HG02938 (cell line): ENCODE data around the gene PPP6R3.
"Not testable (repeated sequence)": the region's sequence is repeated elsewhere in the genome, so short reads cannot be mapped to it uniquely, and the experiment has no call there.

Experiments used
- ATAC-seq: cut with Tn5 transposase; IDR thresholded peaks from one replicate; pipeline ENCODE4 v1.9.1; 2021; ENCODE audit warnings: mild to moderate bottlenecking, moderate library complexity; ENCODE audit not compliant: unreplicated experiment

PPP6R3 gene

GRCh38 chr11:68591719-68592118, 131.2 kb downstream of the PPP6R3 start:
- ATAC-seq, result no peak

- ATAC-seq, result no peak
Measured at GRCh38 chr11:68593441-68593840, 132.9 kb downstream of the PPP6R3 start.

DNA sequence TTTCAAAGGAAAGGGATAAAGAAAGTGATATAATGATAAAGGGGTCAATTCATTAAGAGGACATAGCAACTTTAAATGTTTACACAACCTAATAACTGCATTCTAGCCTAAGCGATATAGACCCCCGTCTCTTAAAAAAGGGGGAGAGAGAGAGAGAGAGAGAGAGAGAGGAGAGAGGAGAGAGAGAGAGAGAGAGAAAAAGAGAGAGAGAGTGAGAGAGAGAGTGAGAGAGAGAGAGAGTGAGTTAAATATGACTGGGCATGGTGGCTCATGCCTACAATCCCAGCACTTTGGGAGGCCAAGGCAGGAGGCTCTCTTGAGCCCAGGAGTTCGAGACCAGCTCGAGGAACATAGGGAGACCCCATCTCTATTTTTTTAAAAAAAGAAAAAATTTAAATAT, 133.6 kb downstream of the PPP6R3 start:
- ATAC-seq, result no peak

GRCh38 chr11:68596231-68596630, 135.7 kb downstream of the PPP6R3 start:
- no peak for ATAC-seq

GRCh38 chr11:68598816-68599653, 138.5 kb downstream of the PPP6R3 start:
- ATAC-seq, result no peak

- ATAC-seq, result no peak
Measured at GRCh38 chr11:68601147-68601546, 140.6 kb downstream of the PPP6R3 start.

DNA sequence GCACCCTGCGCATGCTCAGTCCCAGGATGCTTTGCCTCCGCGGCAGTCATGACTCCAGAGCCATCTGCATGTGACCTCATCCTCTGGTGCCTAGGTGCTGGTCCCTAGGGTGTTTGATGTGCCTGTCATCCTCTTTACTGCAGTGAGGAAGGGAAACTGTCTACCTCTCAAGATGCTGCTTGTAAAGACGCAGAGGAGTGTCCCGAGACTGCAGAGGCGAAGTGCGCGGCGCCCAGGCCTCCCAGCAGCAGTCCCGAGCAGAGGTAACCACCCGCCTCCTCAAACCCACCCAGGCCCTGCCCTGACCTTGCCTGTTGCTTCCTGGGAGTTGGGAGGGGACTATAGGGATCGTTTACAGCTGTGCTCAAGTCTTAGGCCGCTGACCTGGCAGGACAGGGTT, 149.2 kb downstream of the PPP6R3 start:
- ATAC-seq, result no peak

DNA sequence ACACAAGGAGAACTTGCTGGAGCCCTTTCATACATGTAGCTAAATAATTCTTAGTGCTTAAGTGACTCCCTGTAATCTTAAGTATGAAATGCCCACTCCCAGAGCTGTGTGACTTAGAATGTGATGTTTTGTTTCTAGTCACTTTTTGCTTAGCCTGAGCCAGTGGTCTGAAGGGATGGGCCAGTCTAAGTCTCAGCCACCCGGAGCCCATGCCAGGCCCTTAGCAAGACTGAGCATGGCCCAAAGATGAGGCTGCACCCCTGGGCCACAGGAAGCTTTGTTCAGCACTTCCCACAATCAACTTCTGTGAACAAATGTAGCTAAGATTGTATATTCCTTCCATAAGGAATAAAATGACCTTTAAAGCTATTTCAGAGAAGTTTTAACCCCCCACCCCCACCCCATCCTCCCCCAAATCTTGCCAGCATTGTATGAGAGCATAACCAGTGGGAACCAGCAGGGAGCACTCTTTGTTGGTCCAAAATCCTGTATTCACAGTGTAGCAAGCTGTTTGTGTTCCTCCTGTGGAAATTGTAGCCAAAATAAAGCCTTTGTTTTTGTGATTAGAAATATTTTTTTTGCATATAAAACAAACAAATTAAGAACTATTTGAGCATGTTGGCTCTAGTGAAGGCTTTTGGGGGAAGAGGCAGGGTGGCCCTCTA, 150.0 kb downstream of the PPP6R3 start:
- ATAC-seq, result no peak

- ATAC-seq, result no peak
Measured at GRCh38 chr11:68615657-68616056, 155.1 kb downstream of the PPP6R3 start.

DNA sequence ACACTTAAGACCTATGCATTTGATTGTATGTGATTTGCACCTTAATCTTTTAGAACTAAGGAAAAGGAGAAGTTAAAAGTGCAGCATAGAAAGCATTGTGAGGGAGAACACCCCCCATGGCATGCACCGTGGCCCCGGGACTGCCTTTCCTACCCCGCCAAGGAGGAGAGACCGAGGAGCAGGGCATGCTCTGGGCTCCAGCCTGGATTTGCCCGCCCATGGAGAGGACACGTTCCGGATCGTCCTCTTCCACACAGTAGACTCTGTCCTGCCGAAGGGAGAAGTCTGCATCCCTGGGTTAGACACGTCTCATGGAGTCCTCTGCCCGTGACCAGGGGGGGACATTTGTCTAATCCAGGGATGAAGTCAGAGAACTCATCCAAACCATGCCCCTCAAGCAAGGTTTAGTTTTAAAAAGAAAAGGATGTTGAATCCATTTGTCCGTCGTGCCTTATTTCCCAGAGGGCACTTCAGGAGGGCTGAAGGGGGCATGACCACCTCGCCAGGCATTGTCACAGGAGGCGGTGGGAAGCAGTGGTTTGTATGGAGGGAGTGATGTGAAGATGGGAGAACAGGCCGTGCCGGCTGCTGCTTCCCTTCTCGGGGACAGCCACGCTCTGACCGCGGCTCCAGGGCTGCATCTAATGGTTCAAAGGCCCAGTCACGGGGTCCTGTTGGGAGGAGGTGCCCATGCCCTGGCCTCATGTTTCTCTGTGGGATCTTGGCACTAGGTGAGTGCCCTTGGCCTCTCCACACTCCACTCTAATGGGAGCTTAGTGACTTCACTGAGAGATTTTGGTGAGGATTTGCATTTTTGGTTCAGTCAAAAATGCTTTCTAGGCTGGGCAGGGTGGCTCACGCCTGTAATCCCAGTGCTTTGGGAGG, 157.6 kb downstream of the PPP6R3 start:
- ATAC-seq, result no peak

DNA sequence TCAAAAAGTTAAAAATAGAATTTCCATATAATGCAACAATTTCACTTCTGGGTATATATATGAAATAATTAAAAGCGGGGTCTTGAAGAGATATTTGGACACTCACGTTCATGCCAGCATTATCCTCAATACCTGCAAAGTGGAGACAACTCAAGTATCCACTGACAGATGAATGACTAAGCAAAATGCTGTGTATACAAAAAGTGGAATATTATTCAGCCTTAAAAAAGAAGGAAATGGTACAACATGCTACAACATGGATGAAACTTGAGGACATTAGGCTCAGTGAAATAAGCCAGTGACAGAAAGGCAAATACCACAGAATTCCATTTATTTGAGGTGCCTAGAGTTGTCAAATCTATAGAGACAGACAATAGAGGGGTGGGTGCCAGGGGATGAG, 161.3 kb downstream of the PPP6R3 start:
- no peak for ATAC-seq

- not testable (repeated sequence) for ATAC-seq
Measured at GRCh38 chr11:68623706-68624105, 163.2 kb downstream of the PPP6R3 start.

- ATAC-seq, result not testable (repeated sequence)
Measured at GRCh38 chr11:68625069-68625468, 164.5 kb downstream of the PPP6R3 start.

GRCh38 chr11:68626236-68626635, 165.7 kb downstream of the PPP6R3 start:
- ATAC-seq, result not testable (repeated sequence)

- ATAC-seq, result not testable (repeated sequence)
Measured at GRCh38 chr11:68628837-68629236, 168.3 kb downstream of the PPP6R3 start.

- not testable (repeated sequence) for ATAC-seq
Measured at GRCh38 chr11:68632375-68632774, 171.8 kb downstream of the PPP6R3 start.

DNA sequence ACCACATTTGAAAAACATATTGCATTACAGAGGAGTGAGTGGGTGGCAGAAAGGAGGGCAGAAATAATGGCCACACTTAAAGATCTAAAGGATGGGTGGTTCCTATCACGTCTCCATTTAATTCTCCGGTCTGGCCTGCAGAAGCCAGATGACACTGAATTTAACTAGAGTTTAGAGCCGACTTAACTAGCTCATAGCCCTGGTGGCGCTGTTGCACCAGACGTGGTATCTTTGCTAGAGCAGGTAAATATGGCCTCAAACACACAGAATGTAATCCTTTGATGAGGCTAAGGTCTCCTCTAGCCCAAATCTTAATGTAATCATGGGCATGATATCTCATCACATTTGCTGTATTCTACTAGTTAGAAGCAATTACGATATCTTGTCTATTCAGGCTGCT, 172.2 kb downstream of the PPP6R3 start:
- no peak for ATAC-seq

DNA sequence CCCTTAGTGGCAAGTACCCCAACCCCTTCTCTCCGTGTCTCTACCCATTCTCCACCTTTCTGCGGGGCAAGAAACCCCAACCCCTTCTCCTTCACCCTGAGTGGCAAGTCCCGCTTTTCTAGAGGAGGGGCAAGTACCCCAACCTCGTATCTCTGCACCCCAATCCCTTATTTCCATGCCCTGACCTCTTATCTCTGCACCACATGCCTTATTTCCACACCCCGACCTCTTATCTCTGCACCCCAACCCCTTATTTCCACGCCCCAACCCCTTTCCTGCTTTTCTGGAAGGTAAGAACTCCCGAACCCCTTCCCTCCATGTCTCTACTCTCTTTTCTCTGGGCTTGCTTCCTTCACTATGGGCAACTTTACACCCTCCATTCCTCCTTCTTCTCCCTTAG, 174.1 kb downstream of the PPP6R3 start:
- not testable (repeated sequence) for ATAC-seq

DNA sequence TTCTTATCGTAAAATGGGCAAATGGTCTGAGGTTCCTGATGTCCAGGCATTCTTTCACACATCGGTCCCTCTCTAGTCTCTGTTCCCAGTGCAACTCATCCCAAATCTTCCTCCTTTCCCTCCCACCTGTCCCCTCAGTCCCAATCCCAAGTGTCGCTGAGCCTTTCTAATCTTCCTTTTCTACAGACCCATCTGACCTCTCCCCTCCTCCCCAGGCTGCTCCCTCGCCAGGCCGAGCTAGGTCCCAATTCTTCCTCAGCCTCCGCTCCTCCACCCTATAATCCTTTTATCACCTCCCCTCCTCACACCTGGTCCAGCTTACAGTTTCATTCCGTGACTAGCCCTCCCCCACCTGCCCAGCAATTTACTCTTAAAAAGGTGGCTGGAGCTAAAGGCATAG, 174.6 kb downstream of the PPP6R3 start:
- not testable (repeated sequence) for ATAC-seq

DNA sequence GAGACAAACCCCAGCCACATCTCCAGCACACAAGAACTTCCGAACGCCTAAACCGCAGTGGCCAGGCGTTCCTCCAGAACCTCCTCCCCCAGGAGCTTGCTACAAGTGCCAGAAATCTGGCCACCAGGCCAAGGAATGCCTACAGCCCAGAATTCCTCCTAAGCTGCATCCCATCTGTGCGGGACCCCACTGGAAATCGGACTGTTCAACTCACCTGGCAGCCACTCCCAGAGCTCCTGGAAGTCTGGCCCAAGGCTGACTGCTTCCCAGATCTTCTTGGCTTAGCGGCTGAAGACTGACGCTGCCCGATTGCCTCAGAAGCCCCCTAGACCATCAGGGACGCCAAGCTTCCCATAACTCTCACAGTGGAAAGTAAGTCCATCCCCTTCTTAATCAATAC, 175.3 kb downstream of the PPP6R3 start:
- ATAC-seq, result not testable (repeated sequence)

- not testable (repeated sequence) for ATAC-seq
Measured at GRCh38 chr11:68639322-68639721, 178.8 kb downstream of the PPP6R3 start.
